Parathyroid adenoma (tissue), 2 donors: Measurements from ENCODE around the gene SASH1.

Source experiments
- H2AFZ ChIP-seq: fragments of 300-600 bp; sonication (generic); one replicate; pipeline ENCODE4 v1.7.0; 2017; ENCODE audit warnings: antibody characterized with exemption, mild to moderate bottlenecking
- H3K27ac ChIP-seq: fragments of 300-600 bp; sonication (generic); one replicate; pipeline ENCODE4 v1.7.0; 2017
- H3K27me3 ChIP-seq: fragments of 300-600 bp; sonication (generic); one replicate; pipeline ENCODE4 v1.7.0; 2017; ENCODE audit warnings: low read length; ENCODE audit not compliant: control insufficient read depth, insufficient read depth
- H3K36me3 ChIP-seq: fragments of 300-600 bp; sonication (generic); one replicate; pipeline ENCODE4 v1.7.0; 2017; ENCODE audit warnings: low read length; ENCODE audit not compliant: control insufficient read depth, insufficient read depth
- H3K4me1 ChIP-seq: fragments of 300-600 bp; sonication (generic); one replicate; pipeline ENCODE4 v1.7.0; 2017; ENCODE audit warnings: control low read depth
- H3K4me2 ChIP-seq: fragments of 300-600 bp; sonication (generic); one replicate; pipeline ENCODE4 v1.7.0; 2017; ENCODE audit warnings: low read length
- H3K4me3 ChIP-seq: fragments of 300-600 bp; sonication (generic); one replicate; pipeline ENCODE4 v1.7.0; 2017; ENCODE audit warnings: low read depth, low read length
- H3K79me2 ChIP-seq: fragments of 300-600 bp; sonication (generic); one replicate; pipeline ENCODE4 v1.7.0; 2017; ENCODE audit warnings: control low read depth
- H3K9ac ChIP-seq: fragments of 300-600 bp; sonication (generic); one replicate; pipeline ENCODE4 v1.7.0; 2017; ENCODE audit warnings: mild to moderate bottlenecking
- H3K9me3 ChIP-seq: fragments of 300-600 bp; sonication (generic); one replicate; pipeline ENCODE4 v1.7.0; 2017; ENCODE audit warnings: low read length; ENCODE audit not compliant: control insufficient read depth
- CTCF ChIP-seq: fragments of 300-600 bp; sonication (generic); IDR thresholded peaks from one replicate; pipeline ENCODE4 v1.7.0; 2017; ENCODE audit warnings: antibody characterized with exemption, mild to moderate bottlenecking
- donor health status: primary hyperparathyroidism.

SASH1 gene

GRCh38 chr6:148413321-148414091 is 70.9 kb downstream of the SASH1 start:
- TF ChIP-seq CTCF = no peak
- Histone ChIP-seq H2AFZ (no peak overlapping the region), H3K79me2 (no peaks in the 10 kb centered on the region), H3K4me3 (no peak overlapping the region), H3K9me3 (no peaks in the 10 kb centered on the region), H3K36me3 (no peaks in the 10 kb centered on the region), H3K27ac (no peak overlapping the region), H3K4me1 (no peaks in the 10 kb centered on the region), H3K9ac (no peak overlapping the region), H3K27me3 (no peaks in the 10 kb centered on the region), H3K4me2 (no peak overlapping the region)

GRCh38 chr6:148414092-148414489 is 71.5 kb downstream of the SASH1 start:
- Histone ChIP-seq H2AFZ (no peak overlapping the region), H3K9ac (no peak overlapping the region), H3K79me2 (no peaks in the 10 kb centered on the region), H3K4me2 (no peak overlapping the region), H3K9me3 (no peaks in the 10 kb centered on the region), H3K4me3 (no peak overlapping the region), H3K27me3 (no peaks in the 10 kb centered on the region), H3K27ac (no peak overlapping the region), H3K4me1 (no peaks in the 10 kb centered on the region), H3K36me3 (no peaks in the 10 kb centered on the region)
- TF ChIP-seq CTCF = no peak

DNA sequence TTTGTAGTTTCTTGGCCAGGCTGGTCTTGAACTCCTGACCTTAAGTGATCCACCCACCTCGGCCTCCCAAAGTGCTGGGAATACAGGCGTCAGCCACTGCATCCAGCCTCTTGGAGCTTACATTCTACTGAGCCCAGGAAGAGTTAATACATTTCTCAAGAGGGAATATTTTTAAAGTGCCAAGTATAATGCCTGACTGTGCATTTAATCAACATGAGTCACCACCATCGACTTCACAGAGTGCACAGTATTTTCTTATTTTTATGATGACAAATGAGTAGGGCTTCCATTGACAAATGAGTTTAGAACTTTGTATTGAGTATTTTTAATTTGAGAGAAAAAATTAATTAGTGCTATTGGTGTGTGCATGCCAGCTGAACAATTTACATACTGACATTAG is 72.2 kb downstream of the SASH1 start:
- Histone ChIP-seq H3K27ac (no peak overlapping the region), H2AFZ (no peak overlapping the region), H3K9me3 (no peaks in the 10 kb centered on the region), H3K79me2 (no peaks in the 10 kb centered on the region), H3K27me3 (no peaks in the 10 kb centered on the region), H3K4me2 (no peak overlapping the region), H3K36me3 (no peaks in the 10 kb centered on the region), H3K4me3 (no peak overlapping the region), H3K9ac (no peak overlapping the region), H3K4me1 (no peaks in the 10 kb centered on the region)
- TF ChIP-seq CTCF = no peak

DNA sequence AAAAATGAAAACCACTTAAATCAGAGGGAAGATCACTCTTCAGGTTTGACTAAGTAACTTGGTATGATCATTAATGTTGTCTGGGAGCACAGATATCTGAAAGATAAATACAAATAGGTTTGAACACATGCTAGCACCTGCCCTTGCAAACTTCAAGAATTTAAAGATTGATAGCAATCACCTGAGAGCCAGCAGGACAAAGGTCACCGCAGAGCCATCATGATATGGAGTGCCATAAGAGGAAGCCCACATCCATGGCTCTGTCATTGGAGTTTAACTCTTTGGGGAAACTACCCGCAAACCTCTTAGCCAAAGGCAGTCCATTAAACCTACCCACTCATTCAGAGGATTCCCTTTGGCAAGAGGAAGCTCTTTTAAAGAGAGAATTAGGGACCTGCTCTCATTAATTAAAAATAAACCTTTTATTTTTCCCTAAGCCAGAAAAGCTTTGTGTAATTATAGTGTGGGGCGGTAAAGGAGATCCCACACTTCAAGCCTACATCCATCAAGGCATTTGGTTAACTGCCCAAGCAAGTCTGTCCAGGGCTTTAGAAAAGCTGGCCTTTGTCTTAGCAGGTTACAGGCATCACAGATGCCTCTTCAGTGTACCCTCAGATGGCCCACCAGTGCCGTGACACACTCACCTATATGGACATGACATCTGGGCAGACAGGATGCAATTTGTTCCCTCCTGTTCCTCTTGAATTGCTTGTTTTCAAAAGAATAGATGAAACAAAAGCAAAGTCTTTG is 73.0 kb downstream of the SASH1 start:
- Histone ChIP-seq H3K36me3 (no peaks in the 10 kb centered on the region), H3K9me3 (no peaks in the 10 kb centered on the region), H3K79me2 (no peaks in the 10 kb centered on the region), H3K27ac (no peak overlapping the region), H3K9ac (no peak overlapping the region), H3K4me1 (no peaks in the 10 kb centered on the region), H2AFZ (no peak overlapping the region), H3K4me3 (no peak overlapping the region), H3K27me3 (no peaks in the 10 kb centered on the region), H3K4me2 (no peak overlapping the region)
- TF ChIP-seq CTCF = no peak
